ENCODE data around the gene AP1G1.

- no peak for TF ChIP-seq CTCF (IDR thresholded peaks at IDR 0.05)
- TF ChIP-seq POLR2A (IDR thresholded peaks at IDR 0.05) = no peak
Measured at GRCh38 chr16:71794018-71794417, 14.6 kb downstream of the AP1G1 start.
